Activated CD8-positive, alpha-beta T cell treated with anti-CD3 and anti-CD28 coated beads, Interleukin-2, amount 10 ng/mL, durations not matched to agents 7 days and 5 days (primary cell): ENCODE results near the gene KIAA1586. TPM values are rescaled to one million over a fixed set of nuclear protein-coding genes. Genes with fewer than 3 reads are reported as not detected.
"Not testable (repeated sequence)": the region's sequence is repeated elsewhere in the genome, so short reads cannot be mapped to it uniquely, and the experiment has no call there.

ENCODE experiments used
- ATAC-seq: fragments of 150-1000 bp; cut with Tn5 transposase; one replicate; pipeline ENCODE4 v1.10.0; 2021; ENCODE audit warnings: moderate library complexity
- CTCF ChIA-PET: fragments of 350-600 bp; sonication (Branson Sonifier 250); formaldehyde crosslinking; loops from one replicate; lab custom pipeline; 2021; ENCODE audit warnings: antibody characterized with exemption; lab: Charles Lee
- POLR2A ChIA-PET: fragments of 350-600 bp; sonication (Branson Sonifier 250); formaldehyde crosslinking; loops from one replicate; lab custom pipeline; 2021; ENCODE audit warnings: antibody characterized with exemption; lab: Charles Lee
- DNase-seq: peaks from one replicate; pipeline ENCODE4 v3.0.0-alpha.2; 2020
- H3K27ac Mint-ChIP-seq: one replicate; pipeline ENCODE4 v1.8.0; 2021; ENCODE audit warnings: mild to moderate bottlenecking, mixed read lengths
- H3K27me3 Mint-ChIP-seq: one replicate; pipeline ENCODE4 v1.8.0; 2021; ENCODE audit warnings: low read depth, mixed read lengths
- H3K36me3 Mint-ChIP-seq: one replicate; pipeline ENCODE4 v1.8.0; 2021; ENCODE audit warnings: low read depth, mixed read lengths
- H3K4me1 Mint-ChIP-seq: one replicate; pipeline ENCODE4 v1.8.0; 2021; ENCODE audit warnings: low read depth, mixed read lengths
- H3K4me3 Mint-ChIP-seq: one replicate; pipeline ENCODE4 v1.8.0; 2021; ENCODE audit warnings: mild to moderate bottlenecking, mixed read lengths
- H3K9me3 Mint-ChIP-seq: one replicate; pipeline ENCODE4 v1.8.0; 2022; ENCODE audit warnings: mixed read lengths; ENCODE audit not compliant: insufficient read depth
- total RNA-seq, 2 experiments: library from RNA; stranded (reverse); gene quantifications; one replicate each; pipeline ENCODE4 v1.2.3, GENCODE V29; 2021

KIAA1586 gene, protein sequence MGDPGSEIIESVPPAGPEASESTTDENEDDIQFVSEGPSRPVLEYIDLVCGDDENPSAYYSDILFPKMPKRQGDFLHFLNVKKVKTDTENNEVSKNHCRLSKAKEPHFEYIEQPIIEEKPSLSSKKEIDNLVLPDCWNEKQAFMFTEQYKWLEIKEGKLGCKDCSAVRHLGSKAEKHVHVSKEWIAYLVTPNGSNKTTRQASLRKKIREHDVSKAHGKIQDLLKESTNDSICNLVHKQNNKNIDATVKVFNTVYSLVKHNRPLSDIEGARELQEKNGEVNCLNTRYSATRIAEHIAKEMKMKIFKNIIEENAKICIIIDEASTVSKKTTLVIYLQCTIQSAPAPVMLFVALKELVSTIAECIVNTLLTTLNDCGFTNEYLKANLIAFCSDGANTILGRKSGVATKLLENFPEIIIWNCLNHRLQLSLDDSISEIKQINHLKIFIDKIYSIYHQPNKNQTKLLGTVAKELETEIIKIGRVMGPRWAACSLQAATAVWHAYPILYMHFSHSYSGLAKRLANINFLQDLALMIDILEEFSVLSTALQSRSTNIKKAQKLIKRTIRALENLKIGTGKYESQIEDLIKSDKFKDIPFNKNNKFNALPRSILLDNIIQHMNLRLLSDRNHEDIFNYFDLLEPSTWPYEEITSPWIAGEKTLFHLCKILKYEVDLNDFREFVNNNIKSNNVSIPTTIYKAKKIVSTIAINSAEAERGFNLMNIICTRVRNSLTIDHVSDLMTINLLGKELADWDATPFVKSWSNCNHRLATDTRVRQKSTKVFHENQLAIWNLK
- total RNA-seq, result 10 to 100 TPM; 12.9 to 13.5 TPM

DNA sequence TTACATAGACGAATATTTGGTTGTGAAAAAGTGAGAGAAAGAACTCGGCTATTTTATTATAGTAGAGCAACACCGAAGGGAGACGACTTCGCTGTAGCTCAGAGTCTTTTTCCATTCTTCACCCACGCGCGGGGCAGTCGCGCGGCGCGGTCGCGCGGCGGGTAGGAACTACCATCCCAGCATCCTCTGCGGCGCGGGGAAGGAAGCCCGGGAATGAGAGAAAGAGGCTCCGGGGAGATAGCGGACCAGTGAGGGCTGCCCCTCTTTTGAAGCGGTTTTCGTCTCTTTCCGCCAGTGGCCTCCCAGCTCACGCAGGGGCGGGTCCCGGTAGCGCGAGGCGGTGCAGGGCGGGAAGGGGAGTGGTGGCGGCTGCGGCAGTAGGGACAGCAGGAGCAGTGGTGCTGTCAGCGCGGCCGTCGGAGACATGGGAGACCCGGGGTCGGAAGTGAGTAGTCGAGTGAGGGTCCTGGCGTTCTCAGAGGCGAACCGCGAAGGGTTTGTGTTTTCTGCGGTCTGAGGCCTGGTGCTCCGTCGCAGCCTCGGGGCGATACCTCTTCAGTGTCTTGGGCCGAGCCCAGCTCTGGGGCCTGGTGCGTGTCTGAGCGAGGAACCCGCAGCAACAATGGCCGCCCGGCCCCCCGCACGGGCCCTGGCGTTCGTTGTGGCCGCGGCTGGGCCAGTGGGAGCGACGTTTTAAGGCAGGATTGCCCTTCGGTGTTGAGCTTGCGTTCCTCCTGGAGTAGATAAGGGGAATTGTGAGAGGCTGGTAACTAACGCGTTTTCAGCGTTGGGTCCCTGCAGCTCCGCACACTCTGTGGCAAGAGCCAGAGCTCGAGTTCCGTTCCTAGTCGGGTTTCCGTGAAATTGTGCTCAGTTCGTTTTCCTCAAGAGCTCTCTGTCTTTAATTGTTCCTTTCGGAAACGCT is at the start of gene KIAA1586:
TSS of gene KIAA1586 (plus strand) at position 362 of the 925 bp plus-strand sequence. CDS start at position 425, 63 bp downstream.
- ATAC-seq (peak; percentile 96), DNase-seq (peak; percentile 86)
- H3K9me3 Mint-ChIP-seq, POLR2A ChIA-PET: not testable (repeated sequence)
- Mint-ChIP-seq H3K4me1 (peaks cover 23% of the 10 kb centered on the region), H3K27me3 (peaks cover 34% of the 10 kb centered on the region), H3K27ac (peak within 1 kb of the TSS; percentile 90), H3K4me3 (peak within 1 kb of the TSS; percentile 93), H3K36me3 (peaks cover 31% of the 10 kb centered on the region)
- CTCF ChIA-PET, result interaction anchor here (0.6 to 1.2 kb wide), 3 partner anchors 142 to 270 kb away, joined by 3 read pairs; partner anchors contain the start of gene PRIM2

DNA sequence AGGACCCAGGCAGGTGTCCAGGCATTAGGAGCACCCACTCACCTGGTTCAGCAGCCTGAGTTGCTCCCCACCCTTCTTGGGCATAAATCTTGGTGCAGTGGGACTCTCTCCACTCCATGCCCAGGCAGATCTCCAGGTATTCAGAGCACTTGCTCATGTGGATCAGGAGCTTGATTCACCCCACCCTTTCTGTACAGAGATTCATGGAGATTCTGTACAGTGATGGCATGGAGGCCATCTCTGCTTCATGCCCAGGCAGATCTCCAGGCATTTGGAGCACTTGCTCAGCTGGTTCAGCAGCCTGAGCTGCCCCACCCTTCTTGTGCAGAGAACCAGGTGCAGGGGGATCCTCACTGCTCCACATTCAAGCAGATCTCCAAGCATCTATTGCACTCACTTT is 47.4 kb upstream of the KIAA1586 start:
- Mint-ChIP-seq H3K27ac (no peak overlapping the region), H3K4me3 (no peak overlapping the region)

DNA sequence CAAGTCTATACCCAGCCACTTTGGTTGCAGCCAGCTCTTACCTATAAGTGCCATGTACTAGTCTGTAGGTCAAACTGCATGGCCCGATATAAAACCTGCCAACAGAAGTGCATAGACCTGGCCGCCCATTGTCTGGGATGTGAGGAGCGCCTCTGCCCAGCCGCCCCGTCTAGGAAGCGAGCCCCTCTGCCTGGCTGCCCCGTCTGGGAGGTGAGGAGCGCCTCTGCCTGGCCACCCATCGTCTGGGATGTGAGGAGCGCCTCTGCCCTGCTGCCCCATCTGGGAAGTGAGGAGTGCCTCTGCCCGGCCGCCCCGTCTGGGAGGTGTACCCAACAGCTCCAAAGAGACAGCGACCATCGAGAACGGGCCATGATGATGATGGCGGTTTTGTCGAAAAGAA is 46.7 kb upstream of the KIAA1586 start:
- H3K36me3 Mint-ChIP-seq, CTCF ChIA-PET, H3K27me3 Mint-ChIP-seq, H3K27ac Mint-ChIP-seq, ATAC-seq, H3K4me3 Mint-ChIP-seq, H3K4me1 Mint-ChIP-seq, POLR2A ChIA-PET, DNase-seq, H3K9me3 Mint-ChIP-seq: not testable (repeated sequence)

More for the DNA sequence above, 47.4 kb upstream of the KIAA1586 start:
- Mint-ChIP-seq H3K4me1 (no peaks in the 10 kb centered on the region), H3K9me3 (no peaks in the 10 kb centered on the region), H3K27me3 (peaks cover 9% of the 10 kb centered on the region), H3K36me3 (no peaks in the 10 kb centered on the region)
- POLR2A ChIA-PET, result no interaction called here
- no peak for ATAC-seq
- no peak for DNase-seq
- CTCF ChIA-PET, result no interaction called here

DNA sequence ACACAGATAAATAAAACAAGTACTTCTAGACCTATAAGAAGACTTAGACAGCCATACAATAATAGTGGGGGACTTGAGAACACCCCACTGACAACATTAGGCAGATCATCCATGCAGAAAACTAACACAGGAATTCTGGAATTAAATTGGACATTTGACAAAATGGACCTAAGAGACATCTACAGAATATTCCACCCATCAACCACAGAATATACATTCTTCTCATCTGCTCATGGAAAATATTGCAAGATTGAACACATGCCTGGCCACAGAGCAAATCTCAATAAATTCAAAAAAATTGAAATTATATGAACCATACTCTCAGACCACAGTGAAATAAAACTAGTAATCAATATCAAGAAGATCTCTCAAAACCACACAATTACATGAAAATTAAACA is 44.3 kb upstream of the KIAA1586 start:
- no peak overlapping the region for H3K4me3 Mint-ChIP-seq
- H3K27me3 Mint-ChIP-seq, result peaks cover 9% of the 10 kb centered on the region
- ChIA-PET POLR2A (no interaction called here), CTCF (no interaction called here)
- H3K36me3 Mint-ChIP-seq, result no peaks in the 10 kb centered on the region
- H3K9me3 Mint-ChIP-seq, result no peaks in the 10 kb centered on the region
- DNase-seq, result no peak
- ATAC-seq, result no peak
- H3K27ac Mint-ChIP-seq, result no peak overlapping the region
- H3K4me1 Mint-ChIP-seq, result no peaks in the 10 kb centered on the region

DNA sequence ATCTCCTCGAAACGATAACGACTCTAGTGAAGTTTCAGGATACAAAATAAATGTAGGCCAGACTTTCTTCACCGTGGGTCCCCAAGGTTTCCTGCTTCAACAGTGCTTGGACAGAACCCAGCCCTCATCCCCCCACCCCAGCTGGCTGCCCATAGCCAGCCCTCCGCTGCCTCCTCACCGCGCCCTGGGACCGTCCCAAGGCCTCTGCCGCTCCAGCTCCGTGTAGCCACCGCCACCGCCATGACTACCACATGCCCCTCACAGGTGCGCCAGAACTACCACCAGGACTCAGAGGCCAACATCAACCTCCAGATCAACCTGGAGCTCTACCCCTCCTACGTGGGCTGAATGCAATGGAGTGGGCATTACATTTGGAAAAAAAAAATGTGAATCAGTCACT is 42.2 kb upstream of the KIAA1586 start:
- Mint-ChIP-seq H3K36me3 (no peaks in the 10 kb centered on the region), H3K27ac (no peak overlapping the region), H3K4me3 (no peak overlapping the region), H3K4me1 (no peaks in the 10 kb centered on the region), H3K27me3 (peaks cover 15% of the 10 kb centered on the region), H3K9me3 (no peaks in the 10 kb centered on the region)
- CTCF ChIA-PET, result no interaction called here
- ATAC-seq, result no peak
- no peak for DNase-seq
- POLR2A ChIA-PET, result no interaction called here

DNA sequence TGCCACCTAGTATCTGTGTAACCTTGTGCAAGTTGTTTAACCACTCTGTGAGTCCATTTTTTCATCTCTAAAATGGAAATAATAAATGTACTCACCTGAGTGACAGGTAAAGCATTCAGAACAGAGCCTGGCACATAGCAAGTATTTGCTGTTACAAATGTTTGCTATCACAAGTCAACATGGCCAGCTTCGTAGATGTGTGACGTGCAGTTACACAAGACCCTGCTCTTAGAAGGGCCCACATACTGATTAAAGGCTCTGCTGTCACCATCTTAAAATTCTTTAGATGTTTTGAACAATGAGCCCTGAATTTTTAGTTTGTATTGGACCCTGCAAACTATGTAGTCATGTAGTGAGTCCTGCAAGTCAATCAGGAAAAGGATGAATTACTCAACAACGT is 40.4 kb upstream of the KIAA1586 start:
- no peak for ATAC-seq
- Mint-ChIP-seq H3K27me3 (peaks cover 22% of the 10 kb centered on the region), H3K27ac (no peak overlapping the region), H3K36me3 (no peaks in the 10 kb centered on the region), H3K4me3 (no peak overlapping the region), H3K4me1 (no peaks in the 10 kb centered on the region), H3K9me3 (no peaks in the 10 kb centered on the region)
- POLR2A ChIA-PET, result no interaction called here
- DNase-seq, result no peak
- CTCF ChIA-PET, result no interaction called here

DNA sequence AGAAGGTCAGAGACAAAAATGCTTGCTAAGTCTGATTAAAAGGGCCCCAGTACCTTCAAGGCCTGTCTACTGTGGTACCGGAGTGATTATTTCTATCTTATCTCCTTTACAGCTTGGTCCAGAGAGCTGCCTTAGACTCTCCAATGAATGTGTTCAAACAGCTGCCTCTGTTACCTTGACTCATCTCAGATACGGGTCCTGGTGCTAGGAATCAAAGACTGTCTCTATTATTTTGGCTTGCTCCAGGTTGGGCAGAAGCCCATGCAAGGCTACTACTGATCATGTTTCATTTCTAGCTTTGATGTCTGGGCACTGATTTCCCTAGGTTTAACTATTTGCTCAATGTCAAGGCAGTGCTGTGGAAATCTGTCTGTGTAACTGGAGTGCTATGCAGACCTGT is 38.4 kb upstream of the KIAA1586 start:
- H3K36me3 Mint-ChIP-seq, DNase-seq, ATAC-seq, H3K4me3 Mint-ChIP-seq, H3K4me1 Mint-ChIP-seq, H3K27ac Mint-ChIP-seq, H3K9me3 Mint-ChIP-seq, POLR2A ChIA-PET: not testable (repeated sequence)
- H3K27me3 Mint-ChIP-seq, result peaks cover 19% of the 10 kb centered on the region
- CTCF ChIA-PET, result interaction anchor here (0.6 kb wide), 1 partner anchor 15 kb away, joined by 3 read pairs; no protein-coding TSS in a partner anchor

DNA sequence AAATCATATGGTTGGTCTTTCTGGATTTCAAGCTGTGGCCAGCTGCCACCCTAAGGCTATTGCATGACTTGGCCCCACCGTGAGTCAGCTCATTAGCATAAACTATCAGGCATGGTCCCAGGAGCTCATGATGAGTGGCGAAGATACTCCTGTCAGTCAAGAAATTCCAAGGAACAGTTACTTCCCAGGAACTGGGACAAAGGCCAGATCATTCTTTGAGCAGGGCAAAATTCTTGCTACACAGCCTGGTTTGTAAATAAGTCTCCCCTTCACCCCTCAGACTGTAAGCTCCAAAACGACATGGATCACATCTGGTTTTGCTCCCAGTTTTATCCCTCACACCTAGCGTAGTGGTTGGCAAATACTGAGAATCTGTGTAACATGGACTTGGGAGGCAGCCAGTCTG is 33.0 kb upstream of the KIAA1586 start:
- Mint-ChIP-seq H3K4me1 (no peaks in the 10 kb centered on the region), H3K27me3 (peaks cover 31% of the 10 kb centered on the region), H3K4me3 (no peak overlapping the region), H3K9me3 (no peaks in the 10 kb centered on the region), H3K27ac (no peak overlapping the region), H3K36me3 (no peaks in the 10 kb centered on the region)
- POLR2A ChIA-PET, result no interaction called here
- no peak for DNase-seq
- CTCF ChIA-PET, result no interaction called here
- no peak for ATAC-seq

DNA sequence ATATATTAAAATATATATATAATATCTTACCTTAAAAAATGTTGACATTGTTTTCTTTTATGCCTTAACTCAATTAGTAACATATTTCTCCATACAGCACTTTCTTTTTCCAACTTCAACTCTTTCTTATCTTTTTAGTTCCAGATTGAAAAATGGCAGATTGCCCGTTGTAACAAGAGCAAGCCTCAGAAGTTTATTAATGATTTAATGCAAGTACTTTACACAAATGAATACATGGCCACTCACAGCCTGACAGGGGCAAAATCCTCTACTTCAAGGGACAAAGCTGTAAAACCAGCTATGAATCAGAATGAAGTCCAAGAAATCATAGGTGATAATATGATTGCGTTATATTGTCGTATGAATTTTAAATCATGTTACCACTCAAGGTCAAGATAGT is 29.4 kb upstream of the KIAA1586 start:
- no peaks in the 10 kb centered on the region for H3K4me1 Mint-ChIP-seq
- ChIA-PET CTCF (interaction anchor here (0.6 to 0.8 kb wide), 2 partner anchors 23 to 113 kb away, joined by 3 read pairs; no protein-coding TSS in a partner anchor), POLR2A (interaction anchor here (0.7 kb wide), 1 partner anchor 55 kb away, joined by 3 read pairs; no protein-coding TSS in a partner anchor)
- peaks cover 25% of the 10 kb centered on the region for H3K27me3 Mint-ChIP-seq
- DNase-seq (no peak), ATAC-seq (no peak)
- H3K4me3 Mint-ChIP-seq, result no peak overlapping the region
- no peaks in the 10 kb centered on the region for H3K9me3 Mint-ChIP-seq
- H3K27ac Mint-ChIP-seq, result no peak overlapping the region
- H3K36me3 Mint-ChIP-seq, result no peaks in the 10 kb centered on the region

DNA sequence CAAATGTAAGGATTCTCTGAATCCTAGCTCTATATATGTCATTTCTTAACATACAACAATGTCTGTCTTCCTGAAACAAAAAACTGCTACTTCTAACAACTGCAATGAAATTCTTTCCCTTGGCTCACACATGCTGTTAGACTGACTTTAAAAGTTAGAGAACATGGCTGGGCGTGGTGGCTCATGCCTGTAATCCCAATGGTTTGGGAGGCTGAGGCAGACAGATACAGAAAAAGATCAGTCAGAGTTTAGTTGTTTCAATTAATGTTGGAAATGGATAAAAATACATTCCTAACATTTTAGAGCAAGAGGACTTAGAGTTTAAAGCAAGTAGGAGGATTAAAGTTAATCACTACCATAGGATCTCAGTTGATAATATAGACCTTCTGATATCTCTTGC is 28.7 kb upstream of the KIAA1586 start:
- Mint-ChIP-seq H3K27ac (no peak overlapping the region), H3K4me3 (no peak overlapping the region), H3K9me3 (no peaks in the 10 kb centered on the region), H3K27me3 (peaks cover 25% of the 10 kb centered on the region), H3K4me1 (no peaks in the 10 kb centered on the region), H3K36me3 (no peaks in the 10 kb centered on the region)
- ChIA-PET POLR2A (no interaction called here), CTCF (interaction anchor here (0.6 to 0.8 kb wide), 2 partner anchors 24 to 114 kb away, joined by 3 read pairs; no protein-coding TSS in a partner anchor)
- ATAC-seq (no peak), DNase-seq (no peak)

DNA sequence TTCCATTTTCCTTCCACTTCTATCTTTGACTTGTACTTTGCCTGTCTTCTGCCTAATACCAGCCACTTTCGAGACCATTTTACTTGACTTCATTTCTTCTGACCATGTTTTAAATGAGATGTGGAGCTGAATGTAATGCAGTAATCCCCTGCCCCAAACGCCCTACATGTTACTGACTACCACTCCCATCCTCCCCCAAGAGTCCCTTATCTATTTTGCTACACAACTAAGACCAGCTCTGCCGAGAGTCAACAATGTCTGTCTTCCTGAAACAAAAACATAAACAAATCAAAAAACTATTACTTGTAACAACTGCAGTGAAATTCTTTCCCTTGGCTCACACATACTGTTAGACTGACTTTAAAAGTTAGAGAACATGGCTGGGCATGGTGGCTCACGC is 27.1 kb upstream of the KIAA1586 start:
- peaks cover 22% of the 10 kb centered on the region for H3K27me3 Mint-ChIP-seq
- ChIA-PET POLR2A (no interaction called here), CTCF (interaction anchor here (3.0 kb wide), 1 partner anchor 115 kb away, joined by 21 read pairs; no protein-coding TSS in a partner anchor)
- H3K4me3 Mint-ChIP-seq, result no peak overlapping the region
- no peak overlapping the region for H3K27ac Mint-ChIP-seq
- peaks cover 7% of the 10 kb centered on the region for H3K9me3 Mint-ChIP-seq
- ATAC-seq, result no peak
- peaks cover under 1% of the 10 kb centered on the region for H3K36me3 Mint-ChIP-seq
- DNase-seq, result no peak
- no peaks in the 10 kb centered on the region for H3K4me1 Mint-ChIP-seq
